Subcutaneous adipose tissue (tissue), 4 donors: ENCODE results near the gene DENND4A. TPM values are rescaled to one million over a fixed set of nuclear protein-coding genes. Genes with fewer than 3 reads are reported as not detected.

ENCODE experiments used
- CTCF ChIP-seq: fragments of 450-650 bp; IDR thresholded peaks from one replicate; pipeline ENCODE4 v1.5.1; 2016; ENCODE audit warnings: low read depth, mild to moderate bottlenecking, control low read depth, antibody characterized with exemption, moderate library complexity
- total RNA-seq, 4 donors: library from RNA; depleted of rRNA; stranded (reverse); fragments of >200 nt; gene quantifications; one replicate each; pipeline ENCODE4 v1.1.0, GENCODE V29; 2016

The DENND4A gene
- total RNA-seq, 4 donors from 2014 or later = 29.4 to 36.7 (median 33.3) TPM

GRCh38 chr15:65743637-65744252 is 48.3 kb downstream of the DENND4A start:
- TF ChIP-seq CTCF = no peak

- TF ChIP-seq CTCF = no peak
Measured at GRCh38 chr15:65740148-65740547, 51.9 kb downstream of the DENND4A start.

GRCh38 chr15:65738649-65739048 is 53.4 kb downstream of the DENND4A start:
- no peak for TF ChIP-seq CTCF

- no peak for TF ChIP-seq CTCF
Measured at GRCh38 chr15:65732698-65733097, 59.4 kb downstream of the DENND4A start.

GRCh38 chr15:65731926-65732325 is 60.2 kb downstream of the DENND4A start:
- TF ChIP-seq CTCF = no peak

- TF ChIP-seq CTCF = no peak
Measured at GRCh38 chr15:65730549-65731172, 61.4 kb downstream of the DENND4A start.

GRCh38 chr15:65724464-65725215 is 67.5 kb downstream of the DENND4A start:
- TF ChIP-seq CTCF = no peak
